Neural progenitor cell (in vitro differentiated cells): ENCODE results near the gene DPAGT1. TPM values are rescaled to one million over a fixed set of nuclear protein-coding genes. Genes with fewer than 3 reads are reported as not detected.

Experiments used
- DNase-seq: peaks from one replicate; pipeline ENCODE4 v3.0.0-alpha.2; 2016; ENCODE audit warnings: low spot score
- H2AFZ ChIP-seq: fragments of 200-600 bp; sonication (generic); replicated peaks from 2 replicates; pipeline ENCODE4 v1.6.1; 2016; ENCODE audit warnings: antibody characterized with exemption
- H3F3A ChIP-seq: fragments of 200-600 bp; sonication (generic); 2 replicates; pipeline ENCODE4 v1.6.1; 2016; ENCODE audit warnings: antibody characterized with exemption, low read depth
- H3K27ac ChIP-seq: fragments of 200-600 bp; sonication (generic); 2 replicates; pipeline ENCODE4 v1.5.1; 2016; ENCODE audit warnings: mild to moderate bottlenecking
- H3K27me3 ChIP-seq: fragments of 200-600 bp; sonication (generic); 2 replicates; pipeline ENCODE4 v1.6.1; 2016; ENCODE audit warnings: mild to moderate bottlenecking, moderate library complexity
- H3K36me3 ChIP-seq: fragments of 200-600 bp; sonication (generic); 2 replicates; pipeline ENCODE4 v1.5.1; 2016
- H3K4me1 ChIP-seq: fragments of 200-600 bp; sonication (generic); 2 replicates; pipeline ENCODE4 v1.6.1; 2016; ENCODE audit warnings: mixed run types
- H3K4me2 ChIP-seq: fragments of 200-600 bp; sonication (generic); 2 replicates; pipeline ENCODE4 v1.6.1; 2016
- H3K4me3 ChIP-seq: fragments of 200-600 bp; sonication (generic); 2 replicates; pipeline ENCODE4 v1.5.1; 2016
- H3K79me2 ChIP-seq: fragments of 200-600 bp; sonication (generic); 2 replicates; pipeline ENCODE4 v1.6.1; 2016; ENCODE audit warnings: low read depth
- H3K9ac ChIP-seq: fragments of 200-600 bp; sonication (generic); 2 replicates; pipeline ENCODE4 v1.6.1; 2016
- H3K9me3 ChIP-seq: fragments of 200-600 bp; sonication (generic); 2 replicates; pipeline ENCODE4 v1.5.1; 2016; ENCODE audit warnings: low read depth
- H4K20me1 ChIP-seq: fragments of 200-600 bp; sonication (generic); 2 replicates; pipeline ENCODE4 v1.6.1; 2016; ENCODE audit warnings: low read depth
- H3K27ac Mint-ChIP-seq: 3 replicates; pipeline ENCODE4 v1.8.0; 2021; ENCODE audit warnings: mixed read lengths
- H3K27me3 Mint-ChIP-seq: 2 replicates; pipeline ENCODE4 v1.8.0; 2022; ENCODE audit warnings: low read depth, mild to moderate bottlenecking, inconsistent platforms, moderate library complexity, mixed read lengths; ENCODE audit not compliant: insufficient read depth
- H3K36me3 Mint-ChIP-seq: 3 replicates; pipeline ENCODE4 v1.8.0; 2021; ENCODE audit warnings: mixed read lengths
- H3K4me1 Mint-ChIP-seq: 3 replicates; pipeline ENCODE4 v1.8.0; 2021; ENCODE audit warnings: mixed read lengths
- H3K4me3 Mint-ChIP-seq: 3 replicates; pipeline ENCODE4 v1.8.0; 2021; ENCODE audit warnings: mild to moderate bottlenecking, moderate library complexity, mixed read lengths
- H3K9me3 Mint-ChIP-seq: 3 replicates; pipeline ENCODE4 v1.8.0; 2020; ENCODE audit warnings: mixed read lengths
- CTCF ChIP-seq: fragments of 200-600 bp; sonication (generic); IDR thresholded peaks from 2 replicates; pipeline ENCODE4 v1.5.1; 2017; ENCODE audit warnings: antibody characterized with exemption, mild to moderate bottlenecking
- EZH2 ChIP-seq: fragments of 200-600 bp; sonication (generic); IDR thresholded peaks from 2 replicates; pipeline ENCODE4 v1.6.1; 2017; ENCODE audit warnings: antibody characterized with exemption, mild to moderate bottlenecking, moderate library complexity
- EZH2phosphoT487 ChIP-seq: fragments of 200-600 bp; sonication (generic); IDR thresholded peaks from 2 replicates; pipeline ENCODE4 v1.6.1; 2017; ENCODE audit warnings: antibody characterized with exemption
- total RNA-seq: library from RNA; depleted of rRNA; stranded (reverse); fragments of >200 nt; gene quantifications from 2 replicates; pipeline ENCODE4 v1.2.3, GENCODE V29; 2015; ENCODE audit warnings: low replicate concordance

The DPAGT1 gene
- total RNA-seq, 1 donor from 2014 or later: 13.4 TPM

- H3K36me3 Mint-ChIP-seq: peaks cover 15% of the 10 kb centered on the region
- H3K27me3 Mint-ChIP-seq: peaks cover 8% of the 10 kb centered on the region
- TF ChIP-seq EZH2: no peak
- TF ChIP-seq EZH2phosphoT487: no peak
- no peak for TF ChIP-seq CTCF
- no peaks in the 10 kb centered on the region for H3K9me3 Mint-ChIP-seq
- peaks cover 50% of the 10 kb centered on the region for H4K20me1 ChIP-seq
- peaks cover 50% of the 10 kb centered on the region for H3K79me2 ChIP-seq
- no peak overlapping the region for H3K4me2 ChIP-seq
- no peak overlapping the region for H2AFZ ChIP-seq
- no peaks in the 10 kb centered on the region for H3K9me3 ChIP-seq
- no peak overlapping the region for H3K9ac ChIP-seq
- H3K27ac ChIP-seq: no peak overlapping the region
- H3K4me1 ChIP-seq: peaks cover 26% of the 10 kb centered on the region
- H3K4me1 Mint-ChIP-seq: peaks cover 43% of the 10 kb centered on the region
- DNase-seq: no peak
- H3K4me3 Mint-ChIP-seq: no peak overlapping the region
- H3K36me3 ChIP-seq: no peaks in the 10 kb centered on the region
- no peaks in the 10 kb centered on the region for H3K27me3 ChIP-seq
- H3F3A ChIP-seq: peaks cover 52% of the 10 kb centered on the region
- H3K4me3 ChIP-seq: no peak overlapping the region
- no peak overlapping the region for H3K27ac Mint-ChIP-seq
These were observed 13.2 kb downstream of the DPAGT1 start for GRCh38 chr11:119088406-119088805.

GRCh38 chr11:119087747-119088241, 13.9 kb downstream of the DPAGT1 start:
- H3K27ac Mint-ChIP-seq: no peak overlapping the region
- peaks cover 20% of the 10 kb centered on the region for H3K4me1 ChIP-seq
- TF ChIP-seq EZH2: no peak
- TF ChIP-seq EZH2phosphoT487: no peak
- no peak for TF ChIP-seq CTCF
- H3K27me3 Mint-ChIP-seq: peaks cover 7% of the 10 kb centered on the region
- H3K9me3 Mint-ChIP-seq: no peaks in the 10 kb centered on the region
- no peak overlapping the region for H3K27ac ChIP-seq
- peaks cover 12% of the 10 kb centered on the region for H3K36me3 Mint-ChIP-seq
- H3K4me2 ChIP-seq: no peak overlapping the region
- H3K4me1 Mint-ChIP-seq: peaks cover 40% of the 10 kb centered on the region
- H3K36me3 ChIP-seq: no peaks in the 10 kb centered on the region
- H3K27me3 ChIP-seq: no peaks in the 10 kb centered on the region
- no peak overlapping the region for H3K9ac ChIP-seq
- H3F3A ChIP-seq: peaks cover 46% of the 10 kb centered on the region
- H3K4me3 Mint-ChIP-seq: peak overlapping the region; percentile 55
- peaks cover 44% of the 10 kb centered on the region for H4K20me1 ChIP-seq
- H3K9me3 ChIP-seq: no peaks in the 10 kb centered on the region
- H3K79me2 ChIP-seq: peaks cover 44% of the 10 kb centered on the region
- no peak for DNase-seq
- no peak overlapping the region for H2AFZ ChIP-seq
- no peak overlapping the region for H3K4me3 ChIP-seq

GRCh38 chr11:119087123-119087522, 14.5 kb downstream of the DPAGT1 start:
- Mint-ChIP-seq H3K4me1 (peaks cover 34% of the 10 kb centered on the region), H3K9me3 (no peaks in the 10 kb centered on the region), H3K27ac (no peak overlapping the region), H3K36me3 (peaks cover 7% of the 10 kb centered on the region), H3K27me3 (peaks cover 4% of the 10 kb centered on the region), H3K4me3 (peak overlapping the region; percentile 55)
- H3K4me1 ChIP-seq: peaks cover 13% of the 10 kb centered on the region
- no peaks in the 10 kb centered on the region for H3K36me3 ChIP-seq
- H3K9ac ChIP-seq: no peak overlapping the region
- peaks cover 45% of the 10 kb centered on the region for H3F3A ChIP-seq
- peaks cover 37% of the 10 kb centered on the region for H3K79me2 ChIP-seq
- no peaks in the 10 kb centered on the region for H3K27me3 ChIP-seq
- no peak overlapping the region for H2AFZ ChIP-seq
- DNase-seq: no peak
- H3K4me2 ChIP-seq: no peak overlapping the region
- H3K27ac ChIP-seq: no peak overlapping the region
- no peaks in the 10 kb centered on the region for H3K9me3 ChIP-seq
- no peak overlapping the region for H3K4me3 ChIP-seq
- peaks cover 37% of the 10 kb centered on the region for H4K20me1 ChIP-seq
- no peak for TF ChIP-seq CTCF
- TF ChIP-seq EZH2: no peak
- no peak for TF ChIP-seq EZH2phosphoT487
